ENCODE data around the gene MN1.

MN1 gene

GRCh38 chr22:27713461-27713860 lies 88.1 kb downstream of the MN1 start:
- Histone ChIP-seq H3K27ac (ENCODE audit: low read depth, low read length) (no peak overlapping the region), H3K36me3 (ENCODE audit: insufficient read depth, low read length) (no peaks in the 10 kb centered on the region)

GRCh38 chr22:27711756-27712155 lies 89.8 kb downstream of the MN1 start:
- Histone ChIP-seq H3K36me3 (ENCODE audit: insufficient read depth, low read length) (no peaks in the 10 kb centered on the region), H3K9ac (ENCODE audit: low read length) (no peak overlapping the region)

More at GRCh38 chr22:27713461-27713860, 88.1 kb downstream of the MN1 start:
- H3K9me3 ChIP-seq (ENCODE audit: low read length) = no peaks in the 10 kb centered on the region
- H3K27me3 ChIP-seq (ENCODE audit: control insufficient read depth in 1 of 2, insufficient read depth in 2 of 2, low read length in 2 of 2) = no peaks in the 10 kb centered on the region
- H3K4me3 ChIP-seq (ENCODE audit: low read depth in 1 of 2, low read length in 2 of 2) = no peak overlapping the region
- no peak overlapping the region for H3K9ac ChIP-seq (ENCODE audit: low read length)
- H3K4me1 ChIP-seq (ENCODE audit: insufficient read depth, low read length) = peaks cover 2% of the 10 kb centered on the region

GRCh38 chr22:27711012-27711411 lies 90.5 kb downstream of the MN1 start:
- H3K27ac ChIP-seq (ENCODE audit: low read depth, low read length) = no peak overlapping the region
- H3K9me3 ChIP-seq (ENCODE audit: low read length) = no peaks in the 10 kb centered on the region

More at GRCh38 chr22:27711756-27712155, 89.8 kb downstream of the MN1 start:
- no peaks in the 10 kb centered on the region for H3K27me3 ChIP-seq (ENCODE audit: control insufficient read depth in 1 of 2, insufficient read depth in 2 of 2, low read length in 2 of 2)
- no peak overlapping the region for H3K27ac ChIP-seq (ENCODE audit: low read depth, low read length)
- H3K4me1 ChIP-seq (ENCODE audit: insufficient read depth, low read length) = no peaks in the 10 kb centered on the region
- no peaks in the 10 kb centered on the region for H3K9me3 ChIP-seq (ENCODE audit: low read length)
- H3K4me3 ChIP-seq (ENCODE audit: low read depth in 1 of 2, low read length in 2 of 2) = no peak overlapping the region

GRCh38 chr22:27709919-27710675 lies 91.5 kb downstream of the MN1 start:
- H3K27me3 ChIP-seq (ENCODE audit: control insufficient read depth in 1 of 2, insufficient read depth in 2 of 2, low read length in 2 of 2) = no peaks in the 10 kb centered on the region
- no peak overlapping the region for H3K9ac ChIP-seq (ENCODE audit: low read length)
- H3K27ac ChIP-seq (ENCODE audit: low read depth, low read length) = no peak overlapping the region
- no peaks in the 10 kb centered on the region for H3K9me3 ChIP-seq (ENCODE audit: low read length)
- no peaks in the 10 kb centered on the region for H3K4me1 ChIP-seq (ENCODE audit: insufficient read depth, low read length)
- H3K4me3 ChIP-seq (ENCODE audit: low read depth in 1 of 2, low read length in 2 of 2) = no peak overlapping the region
- H3K36me3 ChIP-seq (ENCODE audit: insufficient read depth, low read length) = no peaks in the 10 kb centered on the region

More at GRCh38 chr22:27711012-27711411, 90.5 kb downstream of the MN1 start:
- Histone ChIP-seq H3K27me3 (ENCODE audit: control insufficient read depth in 1 of 2, insufficient read depth in 2 of 2, low read length in 2 of 2) (no peaks in the 10 kb centered on the region), H3K4me1 (ENCODE audit: insufficient read depth, low read length) (no peaks in the 10 kb centered on the region), H3K36me3 (ENCODE audit: insufficient read depth, low read length) (no peaks in the 10 kb centered on the region), H3K4me3 (ENCODE audit: low read depth in 1 of 2, low read length in 2 of 2) (no peak overlapping the region), H3K9ac (ENCODE audit: low read length) (no peak overlapping the region)

GRCh38 chr22:27706489-27706888 lies 95.1 kb downstream of the MN1 start:
- Histone ChIP-seq H3K4me3 (ENCODE audit: low read depth in 1 of 2, low read length in 2 of 2) (no peak overlapping the region), H3K4me1 (ENCODE audit: insufficient read depth, low read length) (no peaks in the 10 kb centered on the region), H3K36me3 (ENCODE audit: insufficient read depth, low read length) (no peaks in the 10 kb centered on the region)

GRCh38 chr22:27705408-27706080 lies 96.0 kb downstream of the MN1 start:
- H3K36me3 ChIP-seq (ENCODE audit: insufficient read depth, low read length) = no peaks in the 10 kb centered on the region
- H3K9me3 ChIP-seq (ENCODE audit: low read length) = no peaks in the 10 kb centered on the region
- H3K4me3 ChIP-seq (ENCODE audit: low read depth in 1 of 2, low read length in 2 of 2) = no peak overlapping the region
- H3K9ac ChIP-seq (ENCODE audit: low read length) = no peak overlapping the region
- no peaks in the 10 kb centered on the region for H3K4me1 ChIP-seq (ENCODE audit: insufficient read depth, low read length)
- no peaks in the 10 kb centered on the region for H3K27me3 ChIP-seq (ENCODE audit: control insufficient read depth in 1 of 2, insufficient read depth in 2 of 2, low read length in 2 of 2)
- no peak overlapping the region for H3K27ac ChIP-seq (ENCODE audit: low read depth, low read length)

More at GRCh38 chr22:27706489-27706888, 95.1 kb downstream of the MN1 start:
- Histone ChIP-seq H3K27ac (ENCODE audit: low read depth, low read length) (no peak overlapping the region), H3K27me3 (ENCODE audit: control insufficient read depth in 1 of 2, insufficient read depth in 2 of 2, low read length in 2 of 2) (no peaks in the 10 kb centered on the region), H3K9me3 (ENCODE audit: low read length) (no peaks in the 10 kb centered on the region), H3K9ac (ENCODE audit: low read length) (no peak overlapping the region)

GRCh38 chr22:27704581-27704980 lies 97.0 kb downstream of the MN1 start:
- Histone ChIP-seq H3K9me3 (ENCODE audit: low read length) (no peaks in the 10 kb centered on the region), H3K9ac (ENCODE audit: low read length) (no peak overlapping the region), H3K4me1 (ENCODE audit: insufficient read depth, low read length) (no peaks in the 10 kb centered on the region), H3K36me3 (ENCODE audit: insufficient read depth, low read length) (no peaks in the 10 kb centered on the region), H3K27ac (ENCODE audit: low read depth, low read length) (no peak overlapping the region), H3K4me3 (ENCODE audit: low read depth in 1 of 2, low read length in 2 of 2) (no peak overlapping the region), H3K27me3 (ENCODE audit: control insufficient read depth in 1 of 2, insufficient read depth in 2 of 2, low read length in 2 of 2) (no peaks in the 10 kb centered on the region)

GRCh38 chr22:27699383-27700019 lies 102.1 kb downstream of the MN1 start:
- no peak overlapping the region for H3K27ac ChIP-seq (ENCODE audit: low read depth, low read length)

GRCh38 chr22:27698813-27699212 lies 102.7 kb downstream of the MN1 start:
- peaks cover 5% of the 10 kb centered on the region for H3K4me1 ChIP-seq (ENCODE audit: insufficient read depth, low read length)
- peaks cover 5% of the 10 kb centered on the region for H3K9me3 ChIP-seq (ENCODE audit: low read length)
- H3K9ac ChIP-seq (ENCODE audit: low read length) = no peak overlapping the region
- H3K27ac ChIP-seq (ENCODE audit: low read depth, low read length) = no peak overlapping the region
- no peaks in the 10 kb centered on the region for H3K27me3 ChIP-seq (ENCODE audit: control insufficient read depth in 1 of 2, insufficient read depth in 2 of 2, low read length in 2 of 2)
- no peaks in the 10 kb centered on the region for H3K36me3 ChIP-seq (ENCODE audit: insufficient read depth, low read length)
- H3K4me3 ChIP-seq (ENCODE audit: low read depth in 1 of 2, low read length in 2 of 2) = no peak overlapping the region

More at GRCh38 chr22:27699383-27700019, 102.1 kb downstream of the MN1 start:
- H3K4me1 ChIP-seq (ENCODE audit: insufficient read depth, low read length) = peaks cover 5% of the 10 kb centered on the region
- H3K4me3 ChIP-seq (ENCODE audit: low read depth in 1 of 2, low read length in 2 of 2) = no peak overlapping the region
- H3K9ac ChIP-seq (ENCODE audit: low read length) = no peak overlapping the region
- no peaks in the 10 kb centered on the region for H3K36me3 ChIP-seq (ENCODE audit: insufficient read depth, low read length)
- H3K27me3 ChIP-seq (ENCODE audit: control insufficient read depth in 1 of 2, insufficient read depth in 2 of 2, low read length in 2 of 2) = no peaks in the 10 kb centered on the region
- H3K9me3 ChIP-seq (ENCODE audit: low read length) = peaks cover 5% of the 10 kb centered on the region
